GM04503 (cell line): ENCODE measurements around the gene IRF3.
A peak's percentile ranks its signal among the peaks of the same experiment; 100 is the strongest.

Experiments
- DNase-seq: peaks from one replicate; pipeline ENCODE4 v3.0.0-alpha.2; 2012; ENCODE audit warnings: low read depth

The IRF3 gene, protein sequence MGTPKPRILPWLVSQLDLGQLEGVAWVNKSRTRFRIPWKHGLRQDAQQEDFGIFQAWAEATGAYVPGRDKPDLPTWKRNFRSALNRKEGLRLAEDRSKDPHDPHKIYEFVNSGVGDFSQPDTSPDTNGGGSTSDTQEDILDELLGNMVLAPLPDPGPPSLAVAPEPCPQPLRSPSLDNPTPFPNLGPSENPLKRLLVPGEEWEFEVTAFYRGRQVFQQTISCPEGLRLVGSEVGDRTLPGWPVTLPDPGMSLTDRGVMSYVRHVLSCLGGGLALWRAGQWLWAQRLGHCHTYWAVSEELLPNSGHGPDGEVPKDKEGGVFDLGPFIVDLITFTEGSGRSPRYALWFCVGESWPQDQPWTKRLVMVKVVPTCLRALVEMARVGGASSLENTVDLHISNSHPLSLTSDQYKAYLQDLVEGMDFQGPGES

DNA sequence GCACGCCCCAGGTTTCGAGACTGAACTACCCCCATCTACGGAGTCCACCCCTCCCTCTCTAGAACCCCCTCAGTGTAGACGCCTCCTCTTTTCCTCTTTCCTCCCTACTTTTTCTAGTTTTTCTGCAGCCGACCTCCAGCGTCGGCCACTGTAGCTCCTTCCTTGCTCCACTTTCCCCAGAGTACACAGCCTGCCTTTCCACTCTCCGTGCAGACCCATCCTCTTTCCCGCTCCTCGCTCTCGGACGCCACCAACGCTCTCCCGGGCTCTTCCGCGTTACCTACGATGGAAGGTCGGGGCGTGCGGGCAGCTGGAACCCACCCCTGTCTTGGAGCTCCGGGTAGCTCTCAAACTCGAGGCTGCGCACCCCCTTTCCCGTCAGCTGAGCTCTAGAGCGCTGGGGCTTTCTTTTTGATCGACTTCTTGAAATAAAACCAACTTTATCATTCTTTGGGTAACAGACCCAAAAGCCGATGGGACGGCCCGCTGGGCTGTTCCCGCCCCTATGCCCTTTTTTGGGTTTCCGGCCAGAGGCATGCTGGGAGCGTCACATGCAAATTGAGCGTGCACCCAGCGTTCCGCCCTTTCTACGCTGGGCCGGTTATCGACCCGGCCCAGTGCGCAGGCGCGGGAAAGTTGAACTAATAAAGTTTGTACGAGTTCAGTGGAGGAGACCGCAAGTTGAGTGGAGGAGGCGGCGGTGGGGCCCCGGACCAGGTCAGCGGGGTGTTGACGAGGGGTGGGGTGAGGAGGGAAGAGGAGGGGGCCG lies at the start of gene IRF3, which contains the start of gene BCL2L12:
TSS of gene IRF3 (minus strand) at position 507 of the 769 bp plus-strand sequence. CDS start 1,019 bp downstream, outside the sequence.
TSS of gene BCL2L12 (plus strand) at position 583 of the 769 bp plus-strand sequence. CDS start 760 bp downstream, outside the sequence.
- DNase-seq, result peak; percentile 76

DNA sequence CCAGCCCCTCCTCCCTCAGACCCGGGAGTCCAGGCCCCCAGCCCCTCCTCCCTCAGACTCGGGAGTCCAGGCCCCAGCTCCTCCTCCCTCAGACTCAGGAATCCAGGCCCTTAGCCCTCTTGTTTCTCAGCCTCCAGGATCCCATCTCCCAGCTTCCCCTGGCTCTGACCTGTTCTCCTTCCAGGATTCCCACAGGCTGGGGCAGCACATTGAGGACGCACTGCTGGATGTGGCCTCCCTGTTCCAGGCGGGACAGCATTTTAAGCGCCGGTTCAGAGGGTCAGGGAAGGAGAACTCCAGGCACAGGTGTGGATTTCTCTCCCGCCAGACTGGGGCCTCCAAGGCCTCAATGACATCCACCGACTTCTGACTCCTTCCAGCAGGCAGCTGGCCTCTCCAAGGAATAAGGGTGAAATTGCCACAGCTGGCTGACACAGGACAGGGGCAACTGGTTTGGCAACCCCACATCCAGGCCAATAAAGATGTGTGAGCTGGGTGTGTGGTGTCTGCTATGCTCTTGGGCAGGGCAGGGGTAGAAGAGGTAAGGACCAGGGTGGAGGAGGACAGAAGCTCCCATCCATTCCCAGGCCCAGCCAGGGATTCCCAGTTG lies 47.7 kb upstream of the IRF3 start:
- DNase-seq, result no peak

DNA sequence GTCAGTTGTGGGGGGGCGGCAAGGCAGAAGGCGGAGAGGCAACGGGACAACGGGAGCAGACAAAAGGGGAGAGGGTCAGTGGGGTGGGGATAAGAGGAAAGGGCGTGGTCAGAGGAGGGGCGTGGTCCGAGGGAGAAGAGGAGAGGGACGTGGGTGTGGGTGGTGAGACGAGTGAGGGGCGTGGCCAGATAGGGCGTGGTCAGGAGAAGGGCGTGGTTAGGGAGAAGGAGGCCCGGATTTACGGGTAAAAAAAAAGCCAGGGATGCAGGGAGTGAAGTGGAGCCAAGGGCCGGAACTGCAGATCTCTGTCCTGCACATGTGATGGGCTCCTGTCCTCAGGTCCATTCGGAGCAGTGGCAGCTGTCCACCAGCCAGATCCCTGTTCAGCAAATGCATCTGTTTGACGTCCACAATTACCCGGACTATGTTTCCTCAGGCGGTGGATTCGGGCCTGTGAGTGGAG lies 46.8 kb upstream of the IRF3 start:
- DNase-seq, result no peak

DNA sequence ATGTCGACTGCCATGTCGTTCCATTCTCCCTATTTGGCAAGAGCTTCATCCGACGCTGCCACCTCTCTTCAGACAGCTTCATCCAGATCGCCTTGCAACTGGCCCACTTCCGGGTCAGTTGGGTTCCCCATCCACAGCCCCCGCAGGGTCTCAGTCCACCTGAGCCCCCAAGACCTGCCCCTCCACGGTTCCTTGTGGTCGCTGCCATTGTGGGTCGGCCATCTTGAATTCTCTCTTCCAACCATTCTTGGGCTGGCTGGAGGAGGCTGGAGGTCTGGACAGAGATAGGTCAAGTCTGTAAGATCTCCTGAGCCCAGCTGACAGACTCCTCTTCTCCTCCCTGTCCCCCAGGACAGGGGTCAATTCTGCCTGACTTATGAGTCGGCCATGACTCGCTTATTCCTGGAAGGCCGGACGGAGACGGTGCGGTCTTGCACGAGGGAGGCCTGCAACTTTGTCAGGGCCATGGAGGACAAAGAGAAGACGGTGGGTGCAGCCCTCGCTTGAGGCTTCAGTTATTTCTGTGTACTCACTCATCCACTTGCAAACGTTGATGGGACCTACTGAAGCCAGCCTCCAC lies 44.8 kb upstream of the IRF3 start:
- DNase-seq, result no peak

DNA sequence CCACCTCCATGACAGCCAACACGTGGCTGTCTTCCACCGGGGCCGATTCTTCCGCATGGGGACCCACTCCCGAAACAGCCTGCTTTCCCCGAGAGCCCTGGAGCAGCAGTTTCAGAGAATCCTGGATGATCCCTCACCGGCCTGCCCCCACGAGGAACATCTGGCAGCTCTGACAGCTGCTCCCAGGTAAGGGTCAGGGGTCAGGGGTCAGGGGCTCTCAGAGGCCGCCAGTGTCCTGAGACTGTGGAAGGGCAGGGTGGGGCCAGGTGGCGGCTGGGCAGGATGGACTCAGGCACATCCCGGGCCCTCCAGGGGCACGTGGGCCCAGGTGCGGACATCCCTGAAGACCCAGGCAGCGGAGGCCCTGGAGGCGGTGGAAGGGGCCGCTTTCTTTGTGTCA lies 40.3 kb upstream of the IRF3 start:
- DNase-seq, result no peak

DNA sequence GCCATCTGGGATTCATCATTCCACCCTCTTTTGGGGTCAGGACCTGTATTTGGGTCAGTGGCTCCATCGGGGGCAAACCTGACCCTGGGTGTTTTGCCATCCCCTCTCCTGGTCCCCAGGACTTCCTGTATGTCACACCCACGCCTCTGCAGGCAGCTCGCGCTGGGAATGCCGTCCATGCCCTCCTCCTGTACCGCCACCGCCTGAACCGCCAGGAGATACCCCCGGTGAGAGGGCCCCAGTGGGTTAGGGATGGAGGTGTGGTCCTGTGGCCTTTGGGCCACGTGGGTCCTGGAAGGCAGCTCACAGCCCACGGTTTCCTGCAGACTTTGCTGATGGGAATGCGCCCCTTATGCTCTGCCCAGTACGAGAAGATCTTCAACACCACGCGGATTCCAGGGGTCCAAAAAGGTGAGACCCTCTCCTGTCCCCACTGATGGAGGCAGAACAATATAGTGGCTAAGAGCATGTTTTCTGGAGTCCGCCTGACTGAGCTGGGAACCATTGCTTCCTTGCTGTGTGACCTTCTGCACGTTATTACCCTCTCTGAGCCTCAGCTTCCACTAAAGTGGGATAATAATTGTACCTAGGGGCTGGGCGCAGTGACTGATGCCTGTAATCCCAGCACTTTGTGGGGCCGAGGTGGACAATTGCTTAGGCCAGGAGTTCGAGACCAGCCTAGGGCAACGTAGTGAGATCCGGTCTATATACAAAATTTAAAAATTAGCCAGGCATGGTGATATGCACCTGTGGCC lies 39.4 kb upstream of the IRF3 start:
- no peak for DNase-seq

DNA sequence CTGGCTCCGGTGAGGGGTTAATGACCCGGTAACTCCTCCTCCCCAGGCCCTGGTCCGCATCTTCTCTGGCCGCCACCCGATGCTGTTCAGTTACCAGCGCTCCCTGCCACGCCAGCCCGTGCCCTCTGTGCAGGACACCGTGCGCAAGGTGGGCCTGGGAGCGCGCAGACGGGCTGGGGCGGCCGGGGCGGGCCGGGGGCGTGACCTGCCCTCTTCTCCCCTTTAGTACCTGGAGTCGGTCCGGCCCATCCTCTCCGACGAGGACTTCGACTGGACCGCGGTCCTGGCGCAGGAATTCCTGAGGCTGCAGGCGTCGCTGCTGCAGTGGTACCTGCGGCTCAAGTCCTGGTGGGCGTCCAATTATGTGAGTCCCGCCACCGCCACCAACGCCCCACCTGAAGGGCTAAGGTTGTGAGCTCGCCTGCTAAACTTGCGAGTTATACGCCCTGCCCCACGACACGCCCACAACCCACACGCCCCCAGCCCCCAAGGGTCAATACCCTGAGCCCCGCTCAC lies 35.7 kb upstream of the IRF3 start:
- DNase-seq, result no peak

DNA sequence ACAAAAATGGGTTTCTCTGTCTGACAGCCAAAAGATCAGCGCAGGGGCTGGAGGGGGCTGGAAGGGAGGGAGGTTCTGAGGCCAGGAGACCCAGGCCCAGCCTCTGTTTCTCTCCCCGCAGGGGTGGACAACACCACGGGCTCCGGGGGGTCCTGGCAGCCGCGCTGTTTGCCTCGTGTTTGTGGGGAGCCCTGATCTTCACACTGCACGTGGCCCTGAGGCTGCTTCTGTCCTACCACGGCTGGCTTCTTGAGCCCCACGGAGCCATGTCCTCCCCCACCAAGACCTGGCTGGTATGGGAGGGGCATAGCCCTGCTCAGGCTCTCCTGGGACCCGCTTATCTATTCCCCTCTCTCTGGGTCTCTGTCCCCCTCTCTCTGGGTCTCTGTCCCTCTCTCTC lies 34.9 kb upstream of the IRF3 start:
- DNase-seq, result no peak

DNA sequence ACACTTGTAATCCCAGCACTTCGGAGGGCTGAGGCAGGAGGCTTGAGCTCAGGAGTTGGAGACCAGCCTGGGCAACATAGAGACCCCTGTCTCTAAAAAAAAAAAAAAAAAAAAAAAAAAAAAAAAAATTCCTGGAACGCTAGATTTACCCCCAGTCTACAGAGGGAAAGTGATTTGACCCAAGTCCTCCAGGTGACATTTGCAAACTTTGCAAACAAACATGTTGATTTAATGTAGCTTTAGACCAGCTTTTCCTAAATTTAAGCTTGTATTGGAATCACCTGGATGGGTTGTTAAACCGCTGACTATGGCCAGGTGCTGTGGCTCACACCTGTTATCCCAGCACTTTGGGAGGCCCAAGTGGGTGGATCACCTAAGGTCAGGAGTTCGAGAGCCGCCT lies 33.7 kb upstream of the IRF3 start:
- DNase-seq, result no peak

DNA sequence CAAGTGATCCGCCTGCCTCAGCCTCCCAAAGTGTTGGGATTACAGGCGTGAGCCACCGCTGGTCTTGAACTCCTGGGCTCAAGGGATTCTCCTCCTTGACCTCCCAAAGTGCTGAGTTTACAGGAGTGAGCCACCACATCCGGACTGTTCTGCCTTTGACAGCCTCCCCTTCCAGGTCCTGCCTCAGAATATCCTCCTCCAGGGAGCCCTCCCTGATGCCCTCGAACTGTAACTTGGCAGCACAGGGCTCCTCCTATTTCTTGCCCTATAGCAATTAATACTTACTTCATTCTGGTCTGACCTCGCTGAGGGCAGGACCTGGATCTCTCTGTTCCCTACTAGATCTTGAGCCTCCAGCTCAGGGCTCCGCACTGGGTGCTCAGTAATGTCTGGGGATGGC lies 31.2 kb upstream of the IRF3 start:
- no peak for DNase-seq

DNA sequence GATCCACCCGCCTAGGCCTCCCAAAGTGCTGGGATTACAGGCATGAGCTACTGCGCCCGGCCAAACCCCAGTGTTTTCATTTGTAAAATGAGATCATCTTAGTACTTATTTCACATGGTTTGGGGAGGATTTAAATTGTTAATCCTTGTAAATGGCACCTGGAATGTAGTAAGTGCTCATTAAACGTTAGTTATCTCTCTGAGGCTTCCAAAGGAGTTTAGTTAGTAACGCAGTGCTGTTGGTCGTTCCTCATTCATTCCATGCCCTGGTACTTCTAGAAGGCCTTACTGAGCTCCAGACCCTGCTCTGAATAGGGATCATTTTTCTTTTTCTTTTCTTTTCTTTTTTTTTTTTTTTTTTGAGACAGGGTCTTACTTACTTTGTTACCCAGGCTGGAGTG lies 30.5 kb upstream of the IRF3 start:
- DNase-seq, result no peak

DNA sequence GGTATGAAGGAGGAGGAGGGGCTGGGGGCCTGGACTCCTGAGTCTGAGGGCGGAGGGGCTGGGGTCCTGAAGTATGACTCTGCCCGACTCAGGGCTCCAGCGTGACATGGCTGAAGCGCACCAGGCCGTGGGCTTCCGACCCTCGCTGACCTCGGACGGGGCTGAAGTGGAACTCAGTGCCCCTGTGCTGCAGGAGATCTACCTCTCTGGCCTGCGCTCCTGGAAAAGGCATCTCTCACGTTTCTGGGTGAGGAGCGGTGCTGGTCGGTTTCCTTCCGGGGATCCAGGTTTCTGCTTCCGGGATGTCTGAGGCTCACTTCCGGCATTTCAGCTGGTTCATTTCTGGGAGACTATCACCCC lies 26.5 kb upstream of the IRF3 start:
- DNase-seq, result no peak

DNA sequence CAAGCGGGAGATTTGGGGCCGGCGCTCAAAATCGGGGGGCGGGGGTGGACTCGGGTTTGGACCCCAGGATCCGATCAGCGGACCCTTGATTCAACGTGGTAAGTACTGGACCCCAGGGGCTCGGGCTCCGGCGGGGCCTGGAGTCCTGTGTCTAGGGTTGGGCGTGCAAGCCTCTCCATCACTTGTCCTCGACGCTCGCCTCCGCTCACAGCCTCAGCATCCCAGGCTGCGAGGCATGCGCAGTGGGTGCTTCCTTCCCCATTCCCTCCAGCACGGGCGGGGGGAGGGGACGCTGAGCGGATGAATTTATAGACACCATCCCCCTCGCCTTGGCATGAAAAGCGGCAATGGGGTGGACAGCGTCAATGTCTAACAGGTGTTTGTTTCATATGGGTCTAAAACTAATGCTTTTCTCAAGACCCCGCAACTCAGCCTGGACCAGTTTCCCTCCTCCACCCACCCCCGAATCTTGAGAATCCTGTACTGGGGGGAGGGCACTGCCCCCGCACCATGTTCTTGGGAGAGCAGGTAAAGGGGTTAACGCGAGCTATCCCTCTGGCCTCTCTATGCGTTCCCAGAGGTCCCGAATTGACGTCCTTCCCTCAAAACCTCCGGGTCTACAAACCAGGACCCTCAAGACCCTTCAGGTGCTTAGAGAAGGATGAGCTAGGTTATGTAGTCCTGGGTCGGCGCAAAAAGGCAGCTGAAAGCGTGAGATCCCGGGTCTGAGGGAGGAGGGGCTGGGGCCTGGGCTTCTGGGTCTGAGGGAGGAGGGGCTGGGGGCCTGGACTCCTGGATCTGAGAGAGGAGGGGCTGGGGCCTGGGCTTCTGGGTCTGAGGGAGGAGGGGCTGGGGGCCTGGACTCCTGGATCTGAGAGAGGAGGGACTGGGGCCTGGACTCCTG lies 25.8 kb upstream of the IRF3 start:
- no peak for DNase-seq

DNA sequence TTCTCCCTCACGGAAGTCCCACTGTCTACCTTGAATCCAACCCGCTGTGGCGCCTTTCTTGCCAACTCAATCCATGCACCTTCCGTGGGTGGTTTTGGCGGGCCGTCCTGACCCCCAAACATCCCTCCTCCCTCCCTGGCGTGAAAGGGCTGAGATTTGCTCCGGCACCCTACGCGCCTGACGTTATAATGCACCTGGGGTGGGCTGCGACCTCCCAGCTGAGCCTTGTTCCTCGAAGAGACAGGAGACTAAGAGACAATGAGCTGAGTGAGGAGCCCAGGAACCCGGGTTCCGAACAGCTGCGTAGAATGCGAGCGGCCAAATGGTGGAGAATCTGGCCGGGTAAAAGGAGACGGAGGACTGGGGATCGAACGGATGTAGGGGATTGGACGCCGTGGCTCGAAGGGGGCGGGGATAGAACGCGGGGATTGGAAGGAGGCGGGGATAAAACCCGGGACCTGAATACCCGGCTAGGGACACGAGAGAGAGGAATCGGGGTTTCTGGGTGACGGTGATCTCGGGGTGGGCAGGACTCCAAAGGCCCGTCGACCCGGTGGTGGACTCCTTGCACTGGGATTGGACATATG lies 25.1 kb upstream of the IRF3 start, which contains the start of gene CPT1C:
TSS of gene CPT1C (plus strand) at position 461 of the 587 bp plus-strand sequence. CDS start 1,137 bp downstream, outside the sequence.
- no peak for DNase-seq

DNA sequence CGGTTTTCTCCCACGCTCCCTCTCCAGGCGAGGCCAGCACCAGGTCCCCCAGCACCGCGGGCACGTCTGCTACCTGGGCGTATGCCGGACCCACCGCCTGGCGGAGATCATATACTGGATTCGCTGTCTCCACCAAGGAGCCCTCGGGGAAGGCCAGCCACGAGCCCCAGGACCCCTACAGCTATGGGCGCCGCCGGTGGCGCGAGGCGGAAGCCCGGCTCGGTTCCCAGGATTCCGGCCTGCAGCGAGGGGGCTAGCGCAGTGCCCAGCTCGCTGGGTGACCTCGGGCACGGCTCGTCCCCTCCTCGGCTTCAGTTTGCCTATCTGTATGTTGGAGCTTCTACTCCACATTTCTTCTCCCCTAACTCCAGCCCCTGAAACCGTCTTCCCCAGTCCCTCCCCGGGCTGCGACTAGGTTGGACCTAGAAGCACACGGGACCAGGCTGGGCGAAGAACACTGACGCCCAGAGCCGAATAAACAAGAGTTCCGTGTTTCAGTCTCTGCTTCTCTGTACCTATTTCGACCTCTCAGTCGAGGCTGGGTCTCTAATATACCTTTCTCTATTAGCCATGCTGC lies 24.5 kb upstream of the IRF3 start:
- no peak for DNase-seq

DNA sequence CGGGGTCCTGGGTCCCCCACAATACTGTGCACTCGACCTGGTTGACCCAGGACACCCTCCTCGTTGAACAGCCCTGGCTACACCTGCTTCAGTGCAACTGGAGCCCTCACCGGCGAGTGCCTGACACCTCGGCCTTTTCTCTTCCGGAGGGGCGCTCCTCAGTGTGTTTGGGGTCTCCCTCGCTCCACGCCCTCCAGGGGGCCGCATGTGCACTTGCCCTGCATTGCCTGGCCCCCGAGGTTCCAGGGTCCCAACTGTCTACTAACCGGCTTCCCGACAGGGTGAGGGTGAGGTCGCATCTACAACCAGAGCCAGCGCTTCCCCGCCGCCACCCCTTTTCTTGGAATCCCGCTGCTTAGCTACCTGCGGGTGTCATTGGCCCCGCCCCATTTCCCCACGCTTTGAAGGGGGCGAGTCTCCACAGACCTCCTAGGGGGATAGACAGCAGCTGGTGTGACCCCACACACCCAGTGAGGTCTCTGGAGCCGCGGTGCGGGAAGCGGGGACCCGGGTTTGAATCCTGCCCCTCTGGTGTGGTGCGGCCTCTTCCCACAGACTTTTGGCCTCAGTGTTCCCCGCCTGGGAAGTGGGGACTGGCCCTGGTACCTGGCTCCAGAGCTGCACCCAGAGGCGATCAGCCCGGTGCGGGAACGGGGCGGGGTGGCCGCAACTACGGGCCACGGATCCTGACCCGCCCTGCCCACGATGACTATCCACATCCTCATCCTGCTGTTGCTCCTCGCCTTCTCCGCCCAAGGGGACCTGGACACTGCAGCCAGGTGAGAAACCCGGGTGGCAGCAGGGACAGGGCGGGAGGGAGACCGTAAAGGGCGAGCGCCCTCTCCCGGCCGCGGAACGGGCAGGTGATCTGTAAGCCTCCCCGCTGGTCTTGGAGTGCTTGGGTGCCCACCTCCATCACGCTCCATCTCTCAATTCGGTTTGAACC lies 23.7 kb upstream of the IRF3 start, which contains the start of gene ADM5:
TSS of gene ADM5 (plus strand) at position 462 of the 946 bp plus-strand sequence. CDS start at position 706, 244 bp downstream.
- DNase-seq, result no peak

DNA sequence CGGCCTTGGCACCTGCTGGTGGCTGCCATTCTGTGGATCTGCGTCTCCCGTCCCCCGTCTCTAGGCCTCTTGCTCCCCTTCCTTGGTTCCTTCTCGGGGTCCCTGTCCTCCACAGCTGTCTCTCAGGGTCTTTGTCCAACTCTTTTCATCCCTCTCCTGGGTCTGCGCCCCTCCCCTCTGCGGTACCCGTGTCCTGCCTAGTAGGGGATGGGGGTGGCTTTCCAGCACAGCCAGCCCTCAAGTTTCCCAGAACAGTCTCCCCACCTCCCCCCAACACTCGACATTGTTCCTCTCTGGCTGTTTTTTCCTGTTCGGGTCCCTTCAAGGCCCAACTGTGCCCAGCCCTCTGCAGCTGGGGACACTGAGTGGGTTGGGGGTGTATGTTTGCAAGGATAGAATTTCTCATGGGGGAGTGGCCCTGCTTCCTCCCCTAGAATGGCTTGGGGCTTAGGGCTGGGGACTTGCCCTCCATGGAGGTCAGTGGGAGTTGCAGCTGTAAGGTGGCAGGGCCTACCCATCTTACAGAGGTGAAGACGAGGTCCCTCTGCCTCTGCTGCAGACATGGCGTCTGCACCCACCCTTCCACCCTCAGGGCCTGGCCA lies 23.0 kb upstream of the IRF3 start:
- no peak for DNase-seq
